Stomach (tissue), 4 donors: ENCODE measurements around the gene FBXL16.

Experiments used
- CTCF ChIP-seq, 7 experiments: fragments of 450-650 bp in 4 of 7; fragments of 200-600 bp in 3 of 7; sonication (generic) in 3 of 7; IDR thresholded peaks; one replicate each; pipeline ENCODE4 v1.5.1; 2016 to 2019; ENCODE audit warnings: antibody characterized with exemption in 7 of 7, control low read depth in 2 of 7, mild to moderate bottlenecking in 1 of 7
- EP300 ChIP-seq: sonication (generic); formaldehyde crosslinking; IDR thresholded peaks from one replicate; pipeline ENCODE4 v1.6.1; 2017; ENCODE audit warnings: antibody characterized with exemption
- POLR2A ChIP-seq, 4 donors: fragments of 450-650 bp; IDR thresholded peaks; one replicate each; pipeline ENCODE4 v1.6.1; 2016; ENCODE audit warnings: antibody characterized with exemption in 4 of 4, control low read depth in 2 of 4, mild to moderate bottlenecking in 1 of 4, moderate library complexity in 1 of 4

- no peak for TF ChIP-seq EP300
- no peak for TF ChIP-seq CTCF (IDR thresholded peaks at IDR 0.05)
- TF ChIP-seq POLR2A (IDR thresholded peaks at IDR 0.05), result no peak
Measured at GRCh38 chr16:673399-673991, 32.1 kb downstream of the FBXL16 start.
